MCF 10A (cell line): ENCODE data around the gene SLC9A4. TPM values are rescaled to one million over a fixed set of nuclear protein-coding genes. Genes with fewer than 3 reads are reported as not detected.

Experiments
- BruUV-seq: library from RNA; stranded (reverse); fragments of 400-500 nt; replicated peaks from 2 replicates; lab custom pipeline; 2021; lab: Mats Ljungman, UMichigan
- CTCF ChIA-PET: fragments of 300-600 bp; sonication (Branson Sonifier 250); formaldehyde crosslinking; extraction: SDS; loops from one replicate; lab custom pipeline; 2021; ENCODE audit warnings: antibody characterized with exemption, inconsistent platforms; lab: Yijun Ruan, JAX
- POLR2A ChIA-PET: fragments of 300-600, 350-650 bp; sonication (Branson Sonifier 250); formaldehyde crosslinking; extraction: SDS; loops from one replicate; lab custom pipeline; 2020; ENCODE audit warnings: antibody characterized with exemption, inconsistent platforms; lab: Yijun Ruan, JAX
- DNase-seq: peaks from one replicate; pipeline ENCODE4 v3.0.0-alpha.2; 2018; ENCODE audit not compliant: unreplicated experiment
- H3K27ac Mint-ChIP-seq: one replicate; pipeline ENCODE4 v1.8.0; 2022; ENCODE audit warnings: mild to moderate bottlenecking, low read depth, mixed read lengths; ENCODE audit not compliant: unreplicated experiment
- H3K27me3 Mint-ChIP-seq: one replicate; pipeline ENCODE4 v1.8.0; 2022; ENCODE audit warnings: mixed read lengths; ENCODE audit not compliant: insufficient read depth, unreplicated experiment
- H3K36me3 Mint-ChIP-seq: one replicate; pipeline ENCODE4 v1.8.0; 2022; ENCODE audit warnings: mild to moderate bottlenecking, moderate library complexity, mixed read lengths; ENCODE audit not compliant: insufficient read depth, unreplicated experiment
- H3K4me1 Mint-ChIP-seq: one replicate; pipeline ENCODE4 v1.8.0; 2022; ENCODE audit warnings: mixed read lengths; ENCODE audit not compliant: insufficient read depth, unreplicated experiment
- H3K4me3 Mint-ChIP-seq: one replicate; pipeline ENCODE4 v1.8.0; 2022; ENCODE audit warnings: mild to moderate bottlenecking, moderate library complexity, mixed read lengths; ENCODE audit not compliant: unreplicated experiment
- H3K9me3 Mint-ChIP-seq: one replicate; pipeline ENCODE4 v1.8.0; 2022; ENCODE audit warnings: mixed read lengths; ENCODE audit not compliant: unreplicated experiment
- intact Hi-C: fragments of 100-400 bp; cut with micrococcal nuclease; formaldehyde crosslinking; loops from 2 replicates; pipeline ENCODE4 v1.14.1; 2022
- total RNA-seq: library from RNA; stranded (reverse); gene quantifications from 2 replicates; pipeline ENCODE4 v1.2.3, GENCODE V29; 2022
- TF ChIP-seq, protein P1 (sequence below): fragments of 200-600 bp; IDR thresholded peaks from one replicate; pipeline ENCODE4 v1.8.0; 2022; ENCODE audit warnings: antibody characterized with exemption, mild to moderate bottlenecking; ENCODE audit not compliant: unreplicated experiment

SLC9A4 gene
- total RNA-seq, 1 experiment from 2014 or later = 0.07 TPM

DNA sequence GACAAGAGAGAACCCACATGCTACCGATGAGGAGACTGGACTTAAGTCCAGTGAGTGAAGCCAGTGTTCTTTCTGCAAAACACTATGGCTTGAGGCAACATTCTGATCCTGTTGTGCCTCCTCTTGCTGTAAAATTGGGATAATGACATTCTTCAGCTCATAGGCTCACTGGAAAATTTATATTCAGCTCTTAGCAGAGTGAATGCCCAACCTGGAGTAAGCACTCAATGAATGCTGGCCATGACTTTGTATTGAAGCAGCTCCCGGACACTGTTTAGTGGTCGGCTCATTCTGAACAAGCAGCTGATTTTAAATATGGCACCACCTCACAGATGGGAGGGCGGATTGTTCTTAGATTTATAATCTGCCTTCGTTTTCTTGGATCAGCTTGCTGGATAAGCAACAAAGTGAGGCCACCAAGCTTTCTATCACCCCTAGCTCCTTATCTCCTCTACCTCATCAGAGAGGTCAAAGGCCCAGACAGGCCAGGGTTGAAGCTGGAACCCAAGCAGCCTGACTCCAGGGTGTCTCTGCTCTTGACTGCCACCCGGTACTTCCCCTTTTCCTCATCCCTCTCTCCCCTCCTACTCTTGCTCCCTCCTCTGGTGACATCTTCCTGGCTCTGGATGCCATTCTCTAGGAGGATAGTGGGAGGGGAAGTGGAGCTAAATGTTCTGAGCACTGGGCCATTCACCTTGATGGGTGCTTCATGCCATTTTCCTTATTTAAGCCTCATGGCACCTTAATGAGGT lies 11.5 kb downstream of the SLC9A4 start:
- Mint-ChIP-seq H3K4me3 (no peak overlapping the region), H3K27ac (no peak overlapping the region), H3K27me3 (no peaks in the 10 kb centered on the region), H3K4me1 (peaks cover 6% of the 10 kb centered on the region), H3K36me3 (no peaks in the 10 kb centered on the region), H3K9me3 (no peaks in the 10 kb centered on the region)
- no TSS peak for BruUV-seq
- ChIA-PET CTCF (interaction anchor here (0.6 to 3.0 kb wide), 5 partner anchors 7 to 219 kb away, joined by 3 to 53 read pairs (median 3); partner anchors contain the start of gene SLC9A4), POLR2A (interaction anchor here (0.6 to 0.9 kb wide), 2 partner anchors 13 to 29 kb away, joined by 3 read pairs; no protein-coding TSS in a partner anchor)
- TF ChIP-seq, protein P1, sequence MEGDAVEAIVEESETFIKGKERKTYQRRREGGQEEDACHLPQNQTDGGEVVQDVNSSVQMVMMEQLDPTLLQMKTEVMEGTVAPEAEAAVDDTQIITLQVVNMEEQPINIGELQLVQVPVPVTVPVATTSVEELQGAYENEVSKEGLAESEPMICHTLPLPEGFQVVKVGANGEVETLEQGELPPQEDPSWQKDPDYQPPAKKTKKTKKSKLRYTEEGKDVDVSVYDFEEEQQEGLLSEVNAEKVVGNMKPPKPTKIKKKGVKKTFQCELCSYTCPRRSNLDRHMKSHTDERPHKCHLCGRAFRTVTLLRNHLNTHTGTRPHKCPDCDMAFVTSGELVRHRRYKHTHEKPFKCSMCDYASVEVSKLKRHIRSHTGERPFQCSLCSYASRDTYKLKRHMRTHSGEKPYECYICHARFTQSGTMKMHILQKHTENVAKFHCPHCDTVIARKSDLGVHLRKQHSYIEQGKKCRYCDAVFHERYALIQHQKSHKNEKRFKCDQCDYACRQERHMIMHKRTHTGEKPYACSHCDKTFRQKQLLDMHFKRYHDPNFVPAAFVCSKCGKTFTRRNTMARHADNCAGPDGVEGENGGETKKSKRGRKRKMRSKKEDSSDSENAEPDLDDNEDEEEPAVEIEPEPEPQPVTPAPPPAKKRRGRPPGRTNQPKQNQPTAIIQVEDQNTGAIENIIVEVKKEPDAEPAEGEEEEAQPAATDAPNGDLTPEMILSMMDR = no peak
- intact Hi-C loops = no loop called here
- DNase-seq = no peak

- DNase-seq = no peak
- ChIA-PET POLR2A (interaction anchor here (0.6 kb wide), 1 partner anchor 28 kb away, joined by 3 read pairs; no protein-coding TSS in a partner anchor), CTCF (interaction anchor here (0.6 to 3.0 kb wide), 5 partner anchors 8 to 218 kb away, joined by 3 to 53 read pairs (median 3); partner anchors contain the start of gene SLC9A4)
- Mint-ChIP-seq H3K4me3 (no peak overlapping the region), H3K36me3 (no peaks in the 10 kb centered on the region), H3K9me3 (no peaks in the 10 kb centered on the region), H3K27me3 (no peaks in the 10 kb centered on the region), H3K27ac (no peak overlapping the region), H3K4me1 (peaks cover 6% of the 10 kb centered on the region)
- TF ChIP-seq, protein P1 = no peak
- BruUV-seq = no TSS peak
- intact Hi-C loops = no loop called here
These were observed 12.2 kb downstream of the SLC9A4 start for GRCh38 chr2:102485147-102485785.

- ChIA-PET POLR2A (interaction anchor here (0.6 kb wide), 1 partner anchor 15 kb away, joined by 3 read pairs; no protein-coding TSS in a partner anchor), CTCF (interaction anchor here (2.0 to 2.9 kb wide), 3 partner anchors 14 to 129 kb away, joined by 6 to 29 read pairs (median 11); partner anchors contain the start of gene SLC9A4)
- Mint-ChIP-seq H3K36me3 (no peaks in the 10 kb centered on the region), H3K4me3 (no peak overlapping the region), H3K27ac (no peak overlapping the region), H3K9me3 (no peaks in the 10 kb centered on the region), H3K4me1 (peaks cover 6% of the 10 kb centered on the region), H3K27me3 (no peaks in the 10 kb centered on the region)
- DNase-seq = no peak
- no TSS peak for BruUV-seq
- TF ChIP-seq, protein P1 = no peak
- intact Hi-C loops = no loop called here
These were observed 14.1 kb downstream of the SLC9A4 start for GRCh38 chr2:102486941-102487702.
